Tibial nerve (tissue), 4 donors: Measurements from ENCODE around the gene TBC1D22A. TPM values are rescaled to one million over a fixed set of nuclear protein-coding genes. Genes with fewer than 3 reads are reported as not detected.

ENCODE experiments used
- DNase-seq, 2 donors: peaks; one replicate each; pipeline ENCODE4 v3.0.0-alpha.2; 2019; ENCODE audit warnings: low spot score in 2 of 2
- H3K27ac ChIP-seq, 4 donors: fragments of 200-600 bp; sonication (generic) in 3 of 4; one replicate each; pipeline ENCODE4 v1.5.1; 2017 to 2019; ENCODE audit warnings: mild to moderate bottlenecking in 1 of 4
- H3K27me3 ChIP-seq, 2 donors: fragments of 200-600 bp; sonication (generic) in 1 of 2; one replicate each; pipeline versions ENCODE4 v1.5.1 to v1.6.0; 2017 to 2019
- H3K36me3 ChIP-seq, 3 donors: fragments of 200-600 bp; sonication (generic); one replicate each; pipeline ENCODE4 v1.5.1; 2018 to 2019
- H3K4me1 ChIP-seq, 4 donors: fragments of 200-600 bp; sonication (generic) in 3 of 4; one replicate each; pipeline ENCODE4 v1.5.1; 2017 to 2019
- H3K4me3 ChIP-seq, 4 donors: fragments of 200-600 bp; sonication (generic) in 3 of 4; one replicate each; pipeline ENCODE4 v1.5.1; 2017 to 2019; ENCODE audit warnings: mild to moderate bottlenecking in 1 of 4, moderate library complexity in 1 of 4
- H3K9me3 ChIP-seq, 4 donors: fragments of 200-600 bp; sonication (generic) in 3 of 4; one replicate each; pipeline ENCODE4 v1.5.1; 2017 to 2019
- CTCF ChIP-seq, 5 experiments: fragments of 200-600 bp in 3 of 5; fragments of 450-650 bp in 2 of 5; sonication (generic) in 3 of 5; IDR thresholded peaks; one replicate each; pipeline ENCODE4 v1.5.1; 2016 to 2019; ENCODE audit warnings: antibody characterized with exemption in 5 of 5, mild to moderate bottlenecking in 3 of 5, moderate library complexity in 2 of 5
- EP300 ChIP-seq, 2 donors: sonication (generic); formaldehyde crosslinking; IDR thresholded peaks; one replicate each; pipeline ENCODE4 v1.6.1; 2017; ENCODE audit warnings: antibody characterized with exemption in 2 of 2, mild to moderate bottlenecking in 1 of 2
- POLR2A ChIP-seq, 2 donors: fragments of 450-650 bp; IDR thresholded peaks; one replicate each; pipeline ENCODE4 v1.6.1; 2017; ENCODE audit warnings: antibody characterized with exemption in 2 of 2, mild to moderate bottlenecking in 2 of 2, moderate library complexity in 2 of 2
- WGBS, 2 donors: methylation state at CpG; one replicate each; pipeline ENCODE4 v1.1.5; 2018; 5-methylcytosine and 5-hydroxymethylcytosine counted together
- total RNA-seq, 4 donors: library from RNA; depleted of rRNA; stranded (reverse); fragments of >200 nt; gene quantifications; one replicate each; pipeline ENCODE4 v1.1.0, GENCODE V29; 2016

TBC1D22A gene
- total RNA-seq, 4 donors from 2014 or later = 27.3 to 35.4 (median 29.3) TPM

GRCh38 chr22:46974077-46974476 is 211.6 kb downstream of the TBC1D22A start:
- DNase-seq = no peak
- Histone ChIP-seq H3K4me3 (no peak overlapping the region), H3K27ac (no peak overlapping the region), H3K9me3 (no peaks in the 10 kb centered on the region), H3K36me3 (peaks cover 0 to 50% (median 0%) of the 10 kb centered on the region in 3 donors), H3K27me3 (no peaks in the 10 kb centered on the region), H3K4me1 (peaks cover 0 to 18% (median 0%) of the 10 kb centered on the region in 4 donors)
- TF ChIP-seq POLR2A (IDR thresholded peaks at IDR 0.05) (no peak), EP300 (IDR thresholded peaks at IDR 0.05) (no peak), CTCF (IDR thresholded peaks at IDR 0.05) (no peak)
- WGBS, 2 donors = 78 to 87% methylated on average over 20 of the region's 20 CpGs

DNA sequence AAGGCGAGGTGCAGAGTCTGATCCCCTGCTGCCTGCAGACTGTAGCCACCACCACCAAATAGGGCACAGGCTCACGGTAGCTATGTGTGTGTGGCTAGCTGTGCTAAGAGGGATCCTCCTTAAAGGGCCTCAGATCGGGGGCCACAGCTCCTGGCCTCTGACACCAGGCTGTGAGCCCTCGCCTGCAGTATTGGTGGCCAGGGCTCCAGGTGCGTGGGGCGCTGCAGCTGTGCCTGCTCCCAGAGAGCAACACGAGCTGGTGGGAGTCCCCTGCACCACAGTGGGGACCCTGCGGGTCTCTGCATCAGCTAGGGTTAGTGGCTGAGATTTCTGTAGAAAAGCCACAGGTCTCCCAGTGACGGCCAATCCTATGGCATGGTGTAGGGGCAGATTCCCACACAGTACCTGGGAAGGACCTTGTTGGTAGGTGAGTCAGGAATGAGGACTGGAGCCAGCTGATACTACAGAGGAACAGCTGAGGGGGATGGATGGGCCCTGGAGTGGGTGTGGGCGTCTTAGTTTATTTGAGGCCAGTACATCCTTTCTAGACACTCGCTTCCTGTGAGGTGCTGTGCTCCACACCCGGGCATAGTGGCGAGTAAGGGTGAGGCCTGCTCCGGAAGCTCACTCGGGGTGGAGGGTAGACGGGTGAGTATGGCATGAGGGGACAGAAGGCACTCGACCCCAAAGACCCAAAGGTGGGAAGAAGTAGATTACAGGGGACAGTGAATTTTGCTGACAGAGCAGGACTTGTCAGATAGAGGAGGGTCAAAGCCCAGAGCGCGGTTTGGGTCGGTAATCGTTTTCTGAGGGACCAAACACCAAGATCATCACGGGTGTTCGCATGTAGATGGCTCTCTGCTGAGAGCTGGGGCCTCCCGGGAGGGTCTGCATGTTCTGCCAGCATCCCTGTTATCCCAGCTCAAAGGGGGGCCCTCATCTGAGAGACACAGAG is 212.5 kb downstream of the TBC1D22A start:
- no peak overlapping the region for H3K4me3 ChIP-seq
- H3K4me1 ChIP-seq = peaks cover 0 to 18% (median 0%) of the 10 kb centered on the region in 4 donors
- H3K36me3 ChIP-seq = peaks cover 0 to 58% (median 0%) of the 10 kb centered on the region in 3 donors
- no peaks in the 10 kb centered on the region for H3K9me3 ChIP-seq
- TF ChIP-seq EP300 (IDR thresholded peaks at IDR 0.05) = no peak
- TF ChIP-seq CTCF (IDR thresholded peaks at IDR 0.05) = no peak
- TF ChIP-seq POLR2A (IDR thresholded peaks at IDR 0.05) = no peak
- DNase-seq = no peak
- H3K27me3 ChIP-seq = no peaks in the 10 kb centered on the region
- 92 to 94% methylated on average over 17 to 18 of the region's 24 CpGs for WGBS, 2 donors
- H3K27ac ChIP-seq = no peak overlapping the region

DNA sequence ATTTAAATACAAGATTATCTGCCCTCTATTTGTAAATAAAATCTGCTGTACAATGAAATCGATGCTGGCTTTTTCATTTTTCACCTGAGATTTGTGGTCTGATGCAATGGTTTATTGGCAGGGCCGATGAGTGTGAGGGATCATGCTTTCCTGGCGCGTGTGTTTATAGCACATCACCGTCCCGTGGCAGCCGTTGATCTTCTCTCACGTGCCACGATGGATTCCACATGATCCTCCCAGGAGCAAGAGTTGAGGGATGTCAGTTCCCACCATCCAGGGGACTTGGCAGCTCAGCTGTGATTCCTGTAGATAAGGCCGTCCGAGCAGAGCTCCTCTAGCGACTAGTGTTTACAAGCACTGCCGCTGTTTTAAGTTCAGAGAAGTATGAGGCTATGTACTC is 213.7 kb downstream of the TBC1D22A start:
- H3K27ac ChIP-seq = no peak overlapping the region
- H3K9me3 ChIP-seq = no peaks in the 10 kb centered on the region
- peaks cover 0 to 11% (median 0%) of the 10 kb centered on the region in 4 donors for H3K4me1 ChIP-seq
- TF ChIP-seq CTCF (IDR thresholded peaks at IDR 0.05) (no peak), EP300 (IDR thresholded peaks at IDR 0.05) (no peak), POLR2A (IDR thresholded peaks at IDR 0.05) (no peak)
- DNase-seq = no peak
- no peak overlapping the region for H3K4me3 ChIP-seq
- WGBS, 2 donors = 94 to 97% methylated on average over 13 of the region's 13 CpGs
- peaks cover 0 to 64% (median 0%) of the 10 kb centered on the region in 3 donors for H3K36me3 ChIP-seq
- no peaks in the 10 kb centered on the region for H3K27me3 ChIP-seq

GRCh38 chr22:46976598-46976997 is 214.1 kb downstream of the TBC1D22A start:
- DNase-seq = no peak
- Histone ChIP-seq H3K27ac (no peak overlapping the region), H3K9me3 (no peaks in the 10 kb centered on the region), H3K36me3 (peaks cover 0 to 64% (median 0%) of the 10 kb centered on the region in 3 donors), H3K4me1 (peaks cover 0 to 6% (median 0%) of the 10 kb centered on the region in 4 donors), H3K27me3 (no peaks in the 10 kb centered on the region), H3K4me3 (no peak overlapping the region)
- 91 to 98% methylated on average over 10 of the region's 10 CpGs for WGBS, 2 donors
- TF ChIP-seq EP300 (IDR thresholded peaks at IDR 0.05) = no peak
- TF ChIP-seq POLR2A (IDR thresholded peaks at IDR 0.05) = no peak
- no peak for TF ChIP-seq CTCF (IDR thresholded peaks at IDR 0.05)
